ENCODE results near the gene IL22RA2.

IL22RA2 gene

DNA sequence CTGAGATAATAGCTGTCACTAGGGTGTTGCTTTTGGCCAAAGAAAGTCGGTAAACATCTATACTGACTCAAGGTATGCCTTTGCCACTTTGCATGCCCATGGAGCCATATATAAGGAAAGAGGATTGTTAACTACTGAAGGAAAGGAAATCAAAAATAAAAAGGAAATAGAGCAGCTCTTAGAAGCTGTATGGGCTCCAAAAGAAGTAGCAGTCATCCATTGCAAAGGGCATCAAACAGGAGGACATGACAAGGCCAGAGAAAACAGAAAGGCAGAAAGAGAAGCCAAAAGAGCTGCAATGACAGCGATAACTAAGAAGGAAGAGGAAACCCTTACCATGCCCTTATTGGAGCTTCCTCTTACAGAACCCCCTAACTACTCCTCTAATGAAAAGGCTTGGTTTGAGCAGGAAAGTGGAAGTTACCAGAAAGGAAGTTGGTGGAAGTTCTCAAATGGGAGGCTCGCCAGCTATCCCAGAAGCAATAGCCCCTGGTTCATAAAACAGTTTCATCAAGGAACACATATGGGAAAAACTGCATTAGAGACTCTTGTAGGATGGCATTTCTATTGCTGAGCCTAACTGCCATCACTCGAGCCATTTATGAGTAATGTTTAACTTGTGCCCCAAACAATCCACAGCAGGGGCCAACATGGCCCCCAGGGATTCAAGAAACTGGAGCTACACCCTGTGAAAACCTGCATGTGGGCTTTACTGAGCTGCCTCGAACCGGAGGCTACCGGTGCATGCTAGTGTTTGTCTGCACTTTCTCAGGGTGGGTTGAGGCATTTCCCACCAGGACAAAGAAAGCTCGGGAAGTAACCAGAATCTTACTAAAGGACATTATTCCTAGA lies 7.0 kb downstream of the IL22RA2 start:
- DNase-seq, result no peak

DNA sequence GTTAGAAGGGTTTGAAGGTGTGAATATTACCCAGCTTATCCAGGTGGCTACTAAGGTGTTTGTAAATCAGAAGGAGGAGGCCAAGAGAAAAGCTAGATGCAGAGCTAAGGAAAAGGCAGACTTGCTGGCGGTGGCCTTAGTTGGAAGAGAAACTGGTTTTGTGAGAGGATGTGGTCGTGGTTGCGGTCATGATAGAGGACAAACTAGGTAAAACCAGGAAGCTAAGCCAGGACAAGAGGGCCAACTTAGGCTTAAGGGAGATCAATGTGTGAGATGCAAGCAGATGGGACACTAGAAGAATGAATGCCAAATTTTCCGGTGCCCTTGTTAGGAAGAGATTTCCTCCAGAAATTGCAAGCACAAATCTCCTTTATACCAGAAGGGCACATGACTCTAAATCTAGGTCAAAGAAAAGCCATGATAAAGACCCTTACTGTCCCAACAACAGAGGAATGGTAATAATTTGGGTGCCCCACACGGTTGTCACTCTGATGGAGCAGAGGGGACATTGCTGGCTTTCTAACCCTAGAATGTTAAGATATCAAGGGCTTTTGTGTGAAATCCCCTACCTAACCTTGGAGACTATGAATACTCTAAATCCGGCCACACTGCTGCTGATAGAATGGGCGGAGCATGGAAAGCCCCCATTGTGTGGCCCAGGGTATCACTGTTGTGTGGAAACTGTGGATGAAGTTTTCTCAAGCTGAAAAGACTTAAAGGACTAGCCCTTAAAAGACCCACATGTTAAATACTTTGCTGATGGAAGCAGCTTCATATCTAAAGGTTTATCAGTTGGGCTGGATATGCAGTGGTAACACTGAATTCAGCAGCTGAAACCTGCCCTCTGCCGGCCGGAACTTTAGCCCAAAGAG lies 7.8 kb downstream of the IL22RA2 start:
- DNase-seq, result no peak

- DNase-seq, result no peak
These were observed 9.6 kb downstream of the IL22RA2 start for GRCh38 chr6:137163732-137164318.

- DNase-seq, result no peak
These were observed 10.6 kb downstream of the IL22RA2 start for GRCh38 chr6:137162692-137163306.

- DNase-seq, result no peak
These were observed 11.5 kb downstream of the IL22RA2 start for GRCh38 chr6:137161949-137162348.

DNA sequence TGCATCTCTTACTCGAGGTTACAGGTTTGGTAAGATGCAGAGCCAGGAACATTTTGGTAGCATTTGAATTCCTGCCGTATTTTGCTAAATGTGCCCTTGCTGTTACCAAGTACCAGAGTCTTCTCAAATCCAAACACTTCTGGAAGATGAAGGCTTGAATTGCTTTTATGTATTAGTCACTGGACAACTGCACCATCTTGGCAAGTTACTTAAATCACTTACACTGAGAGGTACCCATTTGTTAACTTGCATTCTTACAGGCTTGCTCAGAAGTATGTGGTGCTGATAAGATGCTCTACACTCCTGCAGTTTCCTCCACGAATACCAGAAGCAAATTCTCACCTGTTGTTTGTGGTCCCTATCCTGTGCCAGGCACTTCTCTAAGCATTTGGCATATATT lies 12.7 kb downstream of the IL22RA2 start:
- DNase-seq, result no peak

DNA sequence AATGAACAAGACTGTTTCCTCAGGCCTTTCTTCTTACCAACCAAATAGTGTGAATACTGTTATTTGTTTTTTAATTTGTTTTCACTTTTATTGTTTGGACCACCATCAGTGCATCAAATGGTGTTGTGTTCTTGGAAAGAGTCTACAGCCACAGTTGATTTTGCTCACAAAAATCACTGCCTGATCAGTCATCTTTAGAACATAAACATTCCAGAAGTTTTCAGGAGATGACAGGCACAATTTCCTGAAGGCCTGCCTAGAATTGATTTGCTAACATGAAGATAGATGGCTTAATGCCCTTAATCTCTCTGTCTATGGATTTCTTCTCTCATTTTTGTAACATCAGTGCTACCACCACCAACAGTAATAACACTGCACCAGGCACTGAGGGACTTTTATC lies 13.5 kb downstream of the IL22RA2 start:
- no peak for DNase-seq

GRCh38 chr6:137157601-137158000 lies 15.8 kb downstream of the IL22RA2 start:
- DNase-seq, result no peak

GRCh38 chr6:137156650-137157049 lies 16.8 kb downstream of the IL22RA2 start:
- no peak for DNase-seq

GRCh38 chr6:137155830-137156229 lies 17.6 kb downstream of the IL22RA2 start:
- no peak for DNase-seq

DNA sequence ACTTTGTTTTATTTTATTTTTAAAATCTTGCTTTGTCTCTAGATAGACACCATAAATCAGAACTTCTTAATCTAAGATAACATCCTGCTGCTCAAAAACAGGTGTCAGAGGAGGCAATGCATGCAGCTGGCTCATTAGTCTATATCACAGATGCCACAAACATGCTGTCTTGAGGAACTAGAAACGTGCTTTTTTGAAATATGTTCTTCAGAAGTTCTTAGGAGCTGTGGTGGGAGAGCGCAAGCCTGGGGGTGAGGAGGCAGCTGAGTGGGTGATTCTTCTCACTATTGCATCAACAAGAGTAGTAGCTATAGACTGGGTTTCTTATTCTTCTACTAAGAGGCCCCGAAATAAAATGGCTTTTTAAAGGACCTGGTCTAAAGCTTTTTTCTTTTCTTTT lies 23.4 kb downstream of the IL22RA2 start:
- DNase-seq, result no peak

DNA sequence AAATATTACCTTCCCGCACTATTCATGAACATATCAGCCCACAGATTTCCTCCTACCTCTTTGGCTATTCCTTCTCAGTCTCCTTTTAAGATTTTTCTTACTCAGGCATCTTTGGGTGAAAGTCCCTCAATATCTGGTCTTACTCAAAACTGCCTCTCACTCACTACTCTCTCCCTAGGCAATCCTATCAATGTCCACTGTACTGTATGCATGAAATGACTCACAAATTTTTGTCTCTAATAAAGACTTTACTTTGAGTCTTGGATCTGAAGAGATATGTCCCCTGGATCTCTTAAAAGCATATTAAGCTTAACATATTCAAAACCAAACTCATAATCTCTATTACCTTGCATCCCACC lies 24.4 kb downstream of the IL22RA2 start:
- no peak for DNase-seq

DNA sequence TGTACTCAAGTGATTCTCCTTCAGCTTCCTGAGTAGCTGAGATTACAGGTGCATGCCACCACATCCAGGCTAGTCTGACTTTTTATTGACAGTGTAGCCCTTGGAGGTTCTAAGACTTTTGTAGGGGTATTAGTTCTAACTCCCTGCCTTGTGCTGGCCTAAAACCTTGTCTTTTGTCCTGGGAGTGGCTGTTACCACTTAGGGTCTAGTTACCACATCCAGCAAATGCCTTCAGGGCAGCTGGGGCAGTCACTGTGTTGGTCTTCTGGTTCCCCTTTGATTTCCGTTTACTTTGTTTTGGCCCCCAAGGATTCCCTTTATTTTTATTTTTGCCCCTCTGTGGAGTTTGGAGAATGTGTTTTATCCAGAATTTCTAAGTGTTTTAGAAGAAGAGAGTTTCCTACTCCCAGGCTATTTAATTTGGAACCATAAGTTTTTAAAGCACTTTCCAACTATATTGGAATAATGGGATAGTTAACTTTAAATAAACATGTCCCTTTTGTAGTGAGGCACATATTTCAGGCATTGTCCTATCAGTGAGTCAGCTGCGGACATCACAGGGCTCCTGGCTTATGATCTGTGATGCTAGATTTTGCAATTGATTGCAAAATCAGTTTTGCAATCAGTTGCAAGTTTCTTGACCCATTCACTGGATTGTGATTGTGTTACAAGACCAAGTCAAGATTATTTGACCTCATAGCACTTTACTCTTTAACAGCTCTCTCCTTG lies 25.0 kb downstream of the IL22RA2 start:
- DNase-seq, result no peak

- DNase-seq, result no peak
These were observed 26.2 kb downstream of the IL22RA2 start for GRCh38 chr6:137147195-137147594.

DNA sequence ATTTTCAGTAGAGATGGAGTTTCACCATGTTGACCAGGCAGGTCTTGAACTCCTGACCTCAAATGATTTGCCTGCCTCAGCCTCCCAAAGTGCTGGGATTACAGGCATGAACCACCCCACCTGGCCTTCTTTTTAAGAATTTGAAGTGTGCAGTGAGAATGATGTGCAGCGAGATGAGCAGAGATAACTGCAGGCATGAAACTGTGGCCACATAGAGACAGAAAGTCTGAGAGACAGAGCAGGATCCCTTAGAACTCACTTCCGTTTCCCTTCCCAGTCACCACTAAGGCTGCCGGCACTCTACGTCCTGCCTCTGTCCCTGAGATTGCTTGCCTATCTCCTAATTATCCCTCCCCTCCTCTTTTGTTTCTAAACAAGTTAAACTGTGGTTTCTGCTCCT lies 27.2 kb downstream of the IL22RA2 start:
- no peak for DNase-seq

- DNase-seq, result no peak
These were observed 28.0 kb downstream of the IL22RA2 start for GRCh38 chr6:137145421-137145820.

DNA sequence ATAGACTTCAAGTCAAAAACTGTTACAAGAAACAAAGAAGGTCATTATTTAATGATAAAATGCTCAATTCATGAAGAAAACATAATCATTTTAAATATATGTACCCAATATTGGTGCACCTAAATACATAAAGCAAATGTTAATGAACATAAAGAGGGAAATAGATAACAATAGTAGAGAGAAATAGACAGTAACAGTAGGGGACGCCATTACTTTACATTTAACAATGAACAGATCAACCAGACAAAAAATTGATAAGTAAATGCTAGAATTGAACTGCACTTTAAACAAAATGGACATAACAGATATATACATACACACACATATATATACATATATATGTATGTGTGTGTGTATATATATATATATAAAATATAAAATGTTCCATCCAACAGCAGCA lies 37.4 kb downstream of the IL22RA2 start:
- no peak for DNase-seq

- no peak for DNase-seq
These were observed 39.0 kb downstream of the IL22RA2 start for GRCh38 chr6:137134483-137134882.

DNA sequence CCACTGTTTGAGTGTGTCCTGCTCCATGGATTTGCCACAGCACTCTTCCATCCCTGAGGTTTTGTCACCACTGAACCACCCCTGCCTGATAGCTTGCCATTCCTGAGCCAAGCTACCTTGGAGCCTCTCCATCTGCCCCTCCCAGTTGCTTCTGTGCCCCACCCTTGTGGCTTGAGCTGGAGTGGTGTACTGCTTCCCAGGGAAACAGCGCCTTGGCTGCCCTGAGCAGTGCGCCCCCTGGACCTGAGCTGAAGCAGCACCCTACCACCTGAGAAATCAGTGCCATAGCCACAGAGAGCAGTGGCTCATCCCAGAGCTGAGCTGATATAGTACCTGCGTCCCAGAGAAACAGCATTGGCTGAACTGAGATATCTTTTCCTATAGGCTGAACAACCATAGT lies 40.3 kb downstream of the IL22RA2 start:
- no peak for DNase-seq

GRCh38 chr6:137126875-137127485 lies 46.5 kb downstream of the IL22RA2 start:
- no peak for DNase-seq

GRCh38 chr6:137123078-137123477 lies 50.4 kb downstream of the IL22RA2 start:
- no peak for DNase-seq

DNA sequence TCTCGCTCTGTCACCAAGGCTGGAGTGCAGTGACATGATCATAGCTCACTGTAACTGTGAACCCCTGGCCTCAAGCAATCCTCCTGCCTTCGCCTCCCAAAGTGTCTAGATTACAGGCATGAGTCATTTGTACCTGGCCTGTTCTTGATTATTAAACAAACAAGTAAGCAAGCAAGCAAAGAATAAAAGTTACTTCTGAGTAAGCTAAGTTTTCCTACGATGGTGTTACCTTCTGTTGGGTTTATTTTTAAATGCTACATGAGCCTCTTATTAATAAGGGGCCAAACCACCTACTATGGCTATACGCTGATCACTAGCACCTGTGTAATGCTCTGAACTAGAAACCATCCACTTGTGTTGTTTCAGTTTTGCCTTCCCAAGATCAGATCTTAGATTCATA lies 50.8 kb downstream of the IL22RA2 start:
- DNase-seq, result no peak

Measured in left hindlimb (tissue), 1 donor.